HG03139 (cell line): Measurements from ENCODE around the gene ANXA7.
"Not testable (repeated sequence)": the region's sequence is repeated elsewhere in the genome, so short reads cannot be mapped to it uniquely, and the experiment has no call there.

ENCODE experiments used
- ATAC-seq: cut with Tn5 transposase; IDR thresholded peaks from one replicate; pipeline ENCODE4 v1.9.1; 2021; ENCODE audit not compliant: unreplicated experiment

Gene ANXA7

DNA sequence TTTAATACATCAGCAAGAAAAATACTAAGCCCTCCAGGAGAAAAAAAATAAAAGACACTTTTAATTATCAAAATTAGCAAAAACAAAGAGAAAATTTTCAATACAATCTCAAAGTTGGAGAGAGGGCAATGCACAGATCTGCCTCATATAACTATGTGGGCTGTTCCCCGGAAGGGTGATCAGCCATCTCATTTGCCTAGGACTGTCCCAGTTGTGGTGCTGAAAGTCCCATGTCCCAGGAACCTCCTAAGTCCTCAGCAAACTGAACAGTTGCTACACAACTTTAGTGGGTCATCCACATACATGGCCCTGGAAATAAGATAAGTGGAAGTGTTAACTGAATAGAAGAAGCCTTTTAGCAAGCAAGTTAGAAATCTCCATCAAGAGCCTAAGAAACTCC lies 69.6 kb downstream of the ANXA7 start:
- no peak for ATAC-seq

DNA sequence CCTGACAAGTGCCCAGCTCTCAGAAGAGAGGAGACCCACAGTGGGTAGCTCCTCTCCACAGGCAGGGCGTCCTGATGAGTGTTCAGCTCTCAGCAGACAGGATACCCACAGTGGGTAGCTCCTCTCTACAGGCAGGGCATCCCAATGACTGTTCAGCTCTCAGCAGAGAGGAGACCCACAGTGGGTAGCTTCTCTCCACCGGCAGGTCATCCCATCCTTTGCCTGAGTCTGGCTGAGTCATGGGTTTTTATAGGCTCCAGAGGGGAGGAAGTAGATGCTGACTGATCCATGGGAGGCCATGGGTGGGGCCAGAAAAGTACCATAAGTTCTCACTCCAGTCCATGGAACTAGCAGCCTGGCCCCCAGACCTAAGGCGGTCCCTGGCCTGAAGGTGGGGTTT lies 73.7 kb downstream of the ANXA7 start:
- no peak for ATAC-seq

DNA sequence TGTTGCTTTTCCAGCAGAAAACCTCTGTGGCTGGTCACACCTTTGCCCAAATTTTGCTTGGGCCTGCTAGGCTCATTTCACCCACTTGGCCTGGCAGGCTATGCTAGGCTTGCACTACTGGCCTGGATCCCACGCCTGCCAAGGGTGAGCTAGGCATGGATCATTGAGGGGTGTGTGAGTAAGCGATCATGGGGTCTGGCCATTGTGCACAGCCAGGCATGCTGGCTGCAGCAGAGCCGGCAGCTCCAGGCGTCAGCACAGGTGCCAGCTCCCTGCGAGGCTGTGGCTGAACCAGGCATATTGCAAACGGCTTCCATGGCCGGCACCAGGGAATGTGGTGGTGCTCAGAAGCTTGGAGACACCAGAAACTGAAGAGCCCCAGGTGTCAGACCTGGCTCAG lies 74.4 kb downstream of the ANXA7 start:
- ATAC-seq: no peak

DNA sequence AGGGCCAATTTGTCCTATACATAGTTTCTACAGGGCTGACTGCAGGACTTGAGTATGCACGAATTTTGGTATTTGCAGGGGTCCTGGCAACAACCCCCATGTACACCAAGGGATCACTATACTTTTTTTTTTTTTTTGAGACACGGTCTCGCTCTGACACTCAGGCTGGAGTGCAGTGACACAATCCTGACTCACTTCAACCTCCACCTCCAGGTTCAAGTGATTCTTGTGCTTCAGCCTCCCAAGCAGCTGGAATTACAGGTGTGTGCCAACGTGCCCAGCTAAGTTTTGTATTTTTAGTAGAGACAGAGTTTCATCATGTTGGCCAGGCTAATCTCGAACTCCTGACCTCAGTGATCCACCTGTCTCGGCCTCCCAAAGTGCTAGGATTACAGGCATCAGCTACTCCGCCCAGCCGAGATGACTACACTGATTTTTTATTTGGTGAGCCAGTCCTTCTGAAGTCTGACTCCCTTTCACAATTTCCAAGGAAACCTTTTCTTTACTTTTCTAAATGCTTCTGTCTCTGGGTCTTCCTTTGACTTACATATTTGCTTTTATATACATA lies 75.0 kb downstream of the ANXA7 start:
- ATAC-seq: no peak

DNA sequence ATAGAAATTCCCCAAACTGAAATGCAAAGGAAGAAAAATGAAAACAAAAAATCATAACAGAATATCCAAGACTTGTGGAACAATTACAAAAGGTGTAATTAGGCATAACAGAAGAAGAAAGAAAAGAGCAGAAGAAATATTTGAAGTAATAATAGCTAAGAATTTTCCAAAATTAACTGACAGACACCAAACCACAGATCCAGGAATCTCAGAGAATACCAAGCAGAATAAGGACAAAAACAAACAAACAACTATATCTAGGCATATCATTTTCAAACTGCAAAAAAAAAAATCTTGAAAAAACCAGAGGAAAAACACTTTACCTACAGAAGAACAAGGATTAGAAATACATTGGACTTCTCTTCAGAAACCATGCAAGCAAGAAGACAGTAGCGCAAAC lies 80.7 kb downstream of the ANXA7 start:
- no peak for ATAC-seq

DNA sequence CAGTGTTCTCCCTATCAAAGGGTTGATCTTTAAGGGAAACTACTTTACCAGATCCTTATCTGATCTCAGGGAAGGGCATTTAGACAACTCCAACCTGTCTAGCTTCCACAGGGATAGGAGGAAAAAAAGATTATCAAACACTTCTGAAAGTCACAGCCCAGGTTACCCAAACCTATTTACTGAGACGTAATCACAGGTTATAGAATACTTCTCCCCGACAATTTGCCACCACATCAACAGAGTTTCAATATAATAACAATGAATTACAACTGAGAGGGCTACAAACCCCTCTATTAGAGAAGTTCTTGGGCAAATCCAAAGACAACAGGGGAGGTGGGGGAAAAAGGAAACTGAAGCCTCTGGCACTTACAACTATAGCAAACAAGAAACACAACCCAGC lies 81.5 kb downstream of the ANXA7 start:
- ATAC-seq: no peak

DNA sequence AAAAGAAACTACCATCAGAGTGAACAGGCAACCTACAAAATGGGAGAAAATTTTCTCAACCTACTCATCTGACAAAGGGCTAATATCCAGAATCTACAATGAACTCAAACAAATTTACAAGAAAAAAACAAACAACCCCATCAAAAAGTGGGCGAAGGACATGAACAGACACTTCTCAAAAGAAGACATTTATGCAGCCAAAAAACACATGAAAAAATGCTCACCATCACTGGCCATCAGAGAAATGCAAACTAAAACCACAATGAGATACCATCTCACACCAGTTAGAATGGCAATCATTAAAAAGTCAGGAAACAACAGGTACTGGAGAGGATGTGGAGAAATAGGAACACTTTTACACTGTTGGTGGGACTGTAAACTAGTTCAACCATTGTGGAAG lies 85.3 kb downstream of the ANXA7 start:
- ATAC-seq: not testable (repeated sequence)

DNA sequence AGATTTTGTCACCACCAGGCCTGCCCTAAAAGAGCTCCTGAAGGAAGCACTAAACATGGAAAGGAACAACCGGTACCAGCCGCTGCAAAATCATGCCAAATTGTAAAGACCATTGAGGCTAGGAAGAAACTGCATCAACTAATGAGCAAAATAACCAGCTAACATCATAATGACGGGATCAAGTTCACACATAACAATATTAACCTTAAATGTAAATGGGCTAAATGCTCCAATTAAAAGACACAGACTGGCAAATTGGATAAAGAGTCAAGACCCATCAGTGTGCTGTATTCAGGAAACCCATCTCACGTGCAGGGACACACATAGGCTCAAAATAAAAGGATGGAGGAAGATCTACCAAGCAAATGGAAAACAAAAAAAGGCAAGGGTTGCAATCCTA lies 88.6 kb downstream of the ANXA7 start:
- ATAC-seq: not testable (repeated sequence)
